Measurements from ENCODE around the gene RHOT2. TPM values are rescaled to one million over a fixed set of nuclear protein-coding genes. Genes with fewer than 3 reads are reported as not detected.

Gene RHOT2
- total and polyA plus RNA-seq, 9 of the 15 experiments (the other 6 are each of a cell fraction or from before 2014, with no cell fraction given): 5.0 to 373 (median 112) TPM

GRCh38 chr16:720990-721764 is 53.2 kb downstream of the RHOT2 start, which contains the start of gene ANTKMT (continued):
- TF ChIP-seq XRCC4 (IDR thresholded peaks at IDR 0.05; ENCODE audit: extremely low read depth, insufficient read depth, insufficient read length) (no peak), DDX20 (tag; IDR thresholded peaks at IDR 0.05; ENCODE audit: low read depth) (no peak), KDM4B (IDR thresholded peaks at IDR 0.05; ENCODE audit: borderline replicate concordance in 2 of 2, low read depth in 1 of 2) (0 out of 4 replicates have a peak, but pooled peaks of 1 of the 2 experiments have one; percentile 15), TRIM24 (IDR thresholded peaks at IDR 0.05) (peak in 1 of 2 experiments; percentile 88; a peak in 2 of 4 replicates), SMAD4 (CRISPR knock-in tag; conservative IDR thresholded peaks at IDR 0.05) (no peak; the same call in none of the 2 replicates), L3MBTL2 (IDR thresholded peaks at IDR 0.05) (peak; percentile 99), HINFP (tag; conservative IDR thresholded peaks at IDR 0.05; ENCODE audit: low read depth) (no peak), EWSR1 (IDR thresholded peaks at IDR 0.05; ENCODE audit: borderline replicate concordance, low read depth, partially characterized antibody) (no peak), GMEB1 (CRISPR knock-in tag; IDR thresholded peaks at IDR 0.05) (peak; percentile 60), ZBTB26 (CRISPR knock-in tag; IDR thresholded peaks at IDR 0.05) (no peak), CEBPG (CRISPR knock-in tag; IDR thresholded peaks at IDR 0.05) (no peak), CEBPG (tag; conservative IDR thresholded peaks at IDR 0.05 in 1 of 2, IDR thresholded peaks at IDR 0.05 in 1 of 2) (no peak), ZNF76 (CRISPR knock-in tag; IDR thresholded peaks at IDR 0.05; ENCODE audit: borderline replicate concordance) (peak; percentile 57; the same call in 1 of the 2 replicates), FOXK2 (conservative IDR thresholded peaks at IDR 0.05 in 1 of 2, IDR thresholded peaks at IDR 0.05 in 1 of 2; ENCODE audit: low read depth in 2 of 2) (no peak), FOXP4 (CRISPR knock-in tag; IDR thresholded peaks at IDR 0.05; ENCODE audit: borderline replicate concordance) (no peak; the same call in 1 of the 2 replicates), HNRNPK (IDR thresholded peaks at IDR 0.05; ENCODE audit: low read depth, low read length, poor library complexity, severe bottlenecking) (no peak), FOXA3 (CRISPR knock-in tag; conservative IDR thresholded peaks at IDR 0.05 in 1 of 2, IDR thresholded peaks at IDR 0.05 in 1 of 2) (no peak; a peak in 1 of 4 replicates), PHB (CRISPR knock-in tag; IDR thresholded peaks at IDR 0.05) (no peak), CGGBP1 (CRISPR knock-in tag; IDR thresholded peaks at IDR 0.05) (no peak), SIN3B (IDR thresholded peaks at IDR 0.05; ENCODE audit: low read depth) (peak; percentile 99)

All from K562 (cell line).